ENCODE results near the gene TNS2.
"Not testable (repeated sequence)": the region's sequence is repeated elsewhere in the genome, so short reads cannot be mapped to it uniquely, and the experiment has no call there.

TNS2 gene

GRCh38 chr12:53007343-53007742 is 42.5 kb upstream of the TNS2 start:
- DNase-seq (ENCODE audit: low spot score): no peak
- no peak for TF ChIP-seq CTCF (IDR thresholded peaks at IDR 0.05; ENCODE audit: extremely low read depth, insufficient read depth, missing control alignments)
- in situ Hi-C loops (cut with MboI; ENCODE audit: low pct_unique_long_range_greater_than_20kb, low sequenced_read_pairs, unreplicated experiment): no loop called here

DNA sequence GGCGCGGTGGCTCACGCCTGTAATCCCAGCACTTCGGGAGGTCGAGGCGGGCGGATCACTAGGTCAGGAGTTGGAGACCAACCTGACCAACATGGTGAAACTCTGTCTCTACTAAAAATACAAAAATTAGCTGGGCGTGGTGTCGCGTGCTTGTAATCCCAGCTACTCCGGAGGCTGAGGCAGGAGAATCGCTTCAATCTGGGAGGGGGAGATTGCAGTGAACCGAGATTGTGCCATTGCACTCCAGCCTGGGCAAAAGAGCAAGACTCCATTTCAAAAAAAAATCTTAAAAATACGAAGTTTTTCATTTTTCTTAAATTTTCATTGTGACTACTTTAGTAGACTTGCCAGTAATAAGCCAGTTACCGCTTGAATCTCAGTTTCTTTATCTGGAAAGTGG is 41.1 kb upstream of the TNS2 start:
- in situ Hi-C loops (cut with MboI; ENCODE audit: low pct_unique_long_range_greater_than_20kb, low sequenced_read_pairs, unreplicated experiment); DNase-seq (ENCODE audit: low spot score): not testable (repeated sequence)

- no peak for TF ChIP-seq CTCF (IDR thresholded peaks at IDR 0.05; ENCODE audit: extremely low read depth, insufficient read depth, missing control alignments)
- in situ Hi-C loops (cut with MboI; ENCODE audit: low pct_unique_long_range_greater_than_20kb, low sequenced_read_pairs, unreplicated experiment): no loop called here
- DNase-seq (ENCODE audit: low spot score): no peak
Observed at GRCh38 chr12:53010955-53011354, 38.9 kb upstream of the TNS2 start.

GRCh38 chr12:53011889-53012288 is 38.0 kb upstream of the TNS2 start:
- in situ Hi-C loops (cut with MboI; ENCODE audit: low pct_unique_long_range_greater_than_20kb, low sequenced_read_pairs, unreplicated experiment): no loop called here
- no peak for TF ChIP-seq CTCF (IDR thresholded peaks at IDR 0.05; ENCODE audit: extremely low read depth, insufficient read depth, missing control alignments)
- no peak for DNase-seq (ENCODE audit: low spot score)

GRCh38 chr12:53012928-53013327 is 36.9 kb upstream of the TNS2 start:
- no peak for TF ChIP-seq CTCF (IDR thresholded peaks at IDR 0.05; ENCODE audit: extremely low read depth, insufficient read depth, missing control alignments)
- in situ Hi-C loops (cut with MboI; ENCODE audit: low pct_unique_long_range_greater_than_20kb, low sequenced_read_pairs, unreplicated experiment): no loop called here
- no peak for DNase-seq (ENCODE audit: low spot score)

DNA sequence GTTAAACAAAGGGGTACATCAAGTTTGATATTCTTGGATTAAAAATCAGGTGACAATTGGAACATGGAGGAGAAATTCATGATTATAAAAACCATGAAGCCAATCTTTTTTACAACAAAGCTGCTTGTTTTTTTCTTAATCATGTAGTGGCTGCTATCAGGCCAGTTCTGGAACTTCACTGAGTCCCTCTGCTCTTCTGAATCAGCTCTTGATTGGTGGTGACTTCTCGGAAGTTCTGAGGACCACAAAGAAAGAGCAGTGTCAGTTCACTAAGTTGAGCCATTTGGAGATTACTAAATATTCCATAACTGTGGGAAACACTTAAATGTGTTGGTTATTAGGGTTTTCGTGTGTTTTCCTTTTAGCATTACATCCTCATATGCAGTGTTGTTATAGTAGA is 35.2 kb upstream of the TNS2 start:
- TF ChIP-seq CTCF (IDR thresholded peaks at IDR 0.05; ENCODE audit: extremely low read depth, insufficient read depth, missing control alignments): no peak
- no peak for DNase-seq (ENCODE audit: low spot score)
- in situ Hi-C loops (cut with MboI; ENCODE audit: low pct_unique_long_range_greater_than_20kb, low sequenced_read_pairs, unreplicated experiment): no loop called here

DNA sequence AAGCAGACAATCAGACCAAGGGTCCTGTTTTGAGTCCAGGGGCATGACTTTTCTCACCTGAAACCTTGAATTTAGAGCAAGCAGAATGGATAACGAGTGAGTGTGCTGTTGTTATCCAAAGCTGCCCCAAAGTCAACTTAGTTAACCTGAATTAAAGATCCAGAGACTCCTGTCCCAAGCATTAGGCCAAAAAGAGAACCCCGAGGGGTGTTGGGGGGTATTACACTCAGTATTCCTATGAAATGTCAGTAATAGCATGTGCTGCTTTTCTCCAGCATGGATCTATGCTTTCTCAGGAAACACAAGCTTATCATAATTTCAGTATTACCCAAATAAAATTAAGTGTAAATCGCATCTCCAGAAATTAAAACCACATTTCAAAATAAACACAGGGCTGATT is 24.6 kb upstream of the TNS2 start:
- in situ Hi-C loops (cut with MboI; ENCODE audit: low pct_unique_long_range_greater_than_20kb, low sequenced_read_pairs, unreplicated experiment): no loop called here

GRCh38 chr12:53027014-53027413 is 22.9 kb upstream of the TNS2 start:
- DNase-seq (ENCODE audit: low spot score); in situ Hi-C loops (cut with MboI; ENCODE audit: low pct_unique_long_range_greater_than_20kb, low sequenced_read_pairs, unreplicated experiment): not testable (repeated sequence)

More for the DNA sequence above, 24.6 kb upstream of the TNS2 start:
- DNase-seq (ENCODE audit: low spot score): no peak
- TF ChIP-seq CTCF (IDR thresholded peaks at IDR 0.05; ENCODE audit: extremely low read depth, insufficient read depth, missing control alignments): no peak
